Keratinocyte (primary cell): ENCODE results near the gene MYBPC3.

Experiments
- EZH2 ChIP-seq: IDR thresholded peaks from one replicate; pipeline ENCODE4 v1.6.1; 2012; ENCODE audit warnings: inconsistent platforms, mild to moderate bottlenecking, low read length, moderate library complexity
- TF ChIP-seq, protein P1 (sequence below), 3 experiments: IDR thresholded peaks in 1 of 3; conservative IDR thresholded peaks in 1 of 3; optimal IDR thresholded peaks in 1 of 3; 2 replicates in 2 of 3; 3 replicates in 1 of 3; pipeline versions ENCODE3 to v1.5.1; 2011; ENCODE audit warnings: low read length in 3 of 3, mild to moderate bottlenecking in 3 of 3, moderate library complexity in 2 of 3, control low read depth in 1 of 3, inconsistent platforms in 1 of 3; ENCODE audit not compliant: insufficient read depth in 2 of 3; ENCODE audit errors: extremely low read depth in 1 of 3

DNA sequence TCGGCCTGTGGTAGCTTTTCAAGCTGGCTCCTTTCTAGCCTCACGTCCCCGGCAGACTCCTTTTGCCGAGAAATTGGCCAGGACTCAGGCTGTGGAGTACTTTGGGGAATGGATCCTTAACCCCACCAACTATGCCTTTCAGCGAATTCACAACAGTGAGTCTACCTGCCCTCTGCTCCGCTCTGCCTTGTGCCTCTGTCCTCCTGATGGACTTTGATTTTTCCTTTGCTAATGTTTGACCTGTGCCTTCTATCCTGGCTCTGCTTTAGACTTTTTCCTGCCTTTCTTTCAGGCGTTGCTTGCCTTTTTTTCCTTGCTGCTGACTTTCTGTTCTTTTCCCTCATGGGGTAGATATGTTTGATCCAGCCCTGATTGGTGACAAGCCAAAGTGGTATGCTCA, 70.0 kb downstream of the MYBPC3 start:
- no peak for TF ChIP-seq EZH2
- TF ChIP-seq, protein P1, sequence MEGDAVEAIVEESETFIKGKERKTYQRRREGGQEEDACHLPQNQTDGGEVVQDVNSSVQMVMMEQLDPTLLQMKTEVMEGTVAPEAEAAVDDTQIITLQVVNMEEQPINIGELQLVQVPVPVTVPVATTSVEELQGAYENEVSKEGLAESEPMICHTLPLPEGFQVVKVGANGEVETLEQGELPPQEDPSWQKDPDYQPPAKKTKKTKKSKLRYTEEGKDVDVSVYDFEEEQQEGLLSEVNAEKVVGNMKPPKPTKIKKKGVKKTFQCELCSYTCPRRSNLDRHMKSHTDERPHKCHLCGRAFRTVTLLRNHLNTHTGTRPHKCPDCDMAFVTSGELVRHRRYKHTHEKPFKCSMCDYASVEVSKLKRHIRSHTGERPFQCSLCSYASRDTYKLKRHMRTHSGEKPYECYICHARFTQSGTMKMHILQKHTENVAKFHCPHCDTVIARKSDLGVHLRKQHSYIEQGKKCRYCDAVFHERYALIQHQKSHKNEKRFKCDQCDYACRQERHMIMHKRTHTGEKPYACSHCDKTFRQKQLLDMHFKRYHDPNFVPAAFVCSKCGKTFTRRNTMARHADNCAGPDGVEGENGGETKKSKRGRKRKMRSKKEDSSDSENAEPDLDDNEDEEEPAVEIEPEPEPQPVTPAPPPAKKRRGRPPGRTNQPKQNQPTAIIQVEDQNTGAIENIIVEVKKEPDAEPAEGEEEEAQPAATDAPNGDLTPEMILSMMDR (optimal IDR thresholded peaks at IDR 0.05 in 1 of 3, IDR thresholded peaks at IDR 0.05 in 1 of 3, conservative IDR thresholded peaks at IDR 0.05 in 1 of 3; ENCODE audit: extremely low read depth in 1 of 3, insufficient read depth in 2 of 3, low read length in 3 of 3) = no peak
